Heart left ventricle (tissue), 13 donors: ENCODE data around the gene P2RX6.

Experiments used
- CTCF ChIP-seq, 12 donors: fragments of 200-600 bp; sonication (generic) in 4 of 12; IDR thresholded peaks; one replicate each; pipeline versions ENCODE4 v1.5.0 to v1.8.0; 2018 to 2022; ENCODE audit warnings: antibody characterized with exemption in 12 of 12, mild to moderate bottlenecking in 5 of 12
- POLR2A ChIP-seq, 2 donors: fragments of 450-650 bp; IDR thresholded peaks; one replicate each; pipeline ENCODE4 v1.6.1; 2017; ENCODE audit warnings: antibody characterized with exemption in 2 of 2, mild to moderate bottlenecking in 2 of 2, moderate library complexity in 2 of 2
- donor health status: ischemic (EF 13 %, LVEDD 7.1; RV severe dilation, severe dysfunction).
- donor health status: DM: no; HTN: yes; CAD: no.
- donor health status: DM: no; HTN: no; CAD: no.
- donor health status: ischemic (EF 25% LVEDD 6.9; RV normal size, moderate dysfunction).
- donor health status: ischemic (EF 25% LVEDD 5.7; RV mildly dilated, moderate dysfunction).
- donor health status: ischemic (EF 35%, LVEDD 5.7; RV mildly dilated, moderate dysfunction).
- donor health status: nonischemic (EF 11% LVEDD 7.7; RV severe dilation, severe dysfunction).
- donor health status: DM: yes; HTN: yes; CAD: no.
- donor health status: PGD.
- donor health status: ischemic (EF 29% LVEDD 5.4; RV normal size, mild dysfunction).
- donor health status: nonischemic (EF 23%, LVEDD 6.1; RV moderate dilation, normal function).

GRCh38 chr22:21025763-21026755, 11.1 kb downstream of the P2RX6 start:
- TF ChIP-seq POLR2A (IDR thresholded peaks at IDR 0.05) (no peak), CTCF (IDR thresholded peaks at IDR 0.05) (no peak)
